Limb (tissue), 2 donors: Measurements from ENCODE around the gene XRCC6.
"Not testable (repeated sequence)": the region's sequence is repeated elsewhere in the genome, so short reads cannot be mapped to it uniquely, and the experiment has no call there.

Source experiments
- DNase-seq, 2 donors: peaks; one replicate each; pipeline ENCODE4 v3.0.0-alpha.2; 2016; ENCODE audit errors: extremely low spot score in 2 of 2

XRCC6 gene

DNA sequence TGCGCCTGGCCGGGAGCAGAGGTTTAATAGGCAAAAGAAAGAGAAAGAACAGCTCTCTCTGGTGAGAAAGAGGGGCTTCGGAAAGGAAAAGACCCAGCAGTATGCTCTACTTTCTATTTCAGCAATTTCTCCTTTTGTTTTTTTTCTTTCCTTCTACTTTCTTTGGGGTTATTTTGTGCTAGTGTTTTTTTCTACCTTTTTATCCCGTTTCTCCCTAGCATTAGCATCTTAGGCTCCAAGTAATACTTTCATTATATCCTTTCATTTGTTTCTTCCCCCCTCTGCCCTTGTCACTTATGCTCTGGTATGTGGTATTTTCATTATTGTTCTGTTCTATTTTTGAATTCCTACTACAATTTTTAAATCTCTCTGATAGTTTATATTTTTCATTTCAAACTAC is 63.1 kb downstream of the XRCC6 start:
- DNase-seq: no peak

GRCh38 chr22:41686890-41687289 is 65.8 kb downstream of the XRCC6 start:
- DNase-seq: not testable (repeated sequence)

- DNase-seq: peak in 1 of 2 donors; percentile 45
These were observed 66.8 kb downstream of the XRCC6 start for GRCh38 chr22:41687901-41688364.

DNA sequence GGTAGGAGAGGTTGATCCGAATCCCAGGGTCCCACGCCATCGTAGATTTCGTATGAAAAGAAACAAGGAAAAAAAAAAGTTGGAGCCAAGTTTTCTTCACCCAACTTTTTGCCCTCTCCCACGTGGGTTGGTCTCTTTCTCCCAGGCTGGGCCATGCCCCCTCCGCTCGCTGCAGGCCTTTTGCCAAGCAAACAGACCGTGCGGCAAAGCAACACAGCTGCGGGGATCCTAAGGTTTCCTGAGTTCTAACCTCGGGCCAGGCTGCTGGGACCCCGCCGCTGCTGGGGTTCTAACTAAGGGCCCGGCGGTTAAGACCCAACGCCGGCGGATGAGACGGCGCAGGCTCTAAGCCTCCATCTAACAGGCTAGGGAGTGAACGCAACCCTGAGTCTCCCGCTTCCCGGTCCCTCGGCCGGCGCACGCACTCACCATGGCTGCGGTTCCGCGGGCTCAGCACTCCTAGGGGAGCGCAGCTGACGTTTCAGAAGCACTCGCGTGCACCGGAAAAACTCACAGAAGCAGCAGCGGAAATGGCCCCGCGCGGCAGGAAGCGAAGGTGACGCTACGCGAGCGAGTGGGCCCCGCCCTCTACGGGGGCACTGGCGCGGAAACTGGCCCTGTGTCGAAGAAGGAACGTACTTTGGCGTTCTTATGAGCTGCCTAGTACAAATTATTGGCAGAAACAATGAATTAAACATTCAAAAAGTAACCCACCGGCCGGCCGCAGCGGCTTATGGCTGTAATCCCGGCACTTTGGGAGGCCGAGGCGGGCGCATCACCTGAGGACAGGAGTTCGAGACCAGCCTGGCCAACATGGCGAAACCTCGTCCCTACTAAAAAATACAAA is 67.5 kb downstream of the XRCC6 start, which contains the start of gene SNU13:
Gene SNU13 (minus strand): TSS at position 503 of the 847 bp plus-strand sequence. CDS start 71 bp downstream, at position 432.
- DNase-seq: peak; percentile 90 to 92

- DNase-seq: no peak
These were observed 69.4 kb downstream of the XRCC6 start for GRCh38 chr22:41690476-41690875.

GRCh38 chr22:41695211-41695610 is 74.1 kb downstream of the XRCC6 start:
- DNase-seq: no peak

DNA sequence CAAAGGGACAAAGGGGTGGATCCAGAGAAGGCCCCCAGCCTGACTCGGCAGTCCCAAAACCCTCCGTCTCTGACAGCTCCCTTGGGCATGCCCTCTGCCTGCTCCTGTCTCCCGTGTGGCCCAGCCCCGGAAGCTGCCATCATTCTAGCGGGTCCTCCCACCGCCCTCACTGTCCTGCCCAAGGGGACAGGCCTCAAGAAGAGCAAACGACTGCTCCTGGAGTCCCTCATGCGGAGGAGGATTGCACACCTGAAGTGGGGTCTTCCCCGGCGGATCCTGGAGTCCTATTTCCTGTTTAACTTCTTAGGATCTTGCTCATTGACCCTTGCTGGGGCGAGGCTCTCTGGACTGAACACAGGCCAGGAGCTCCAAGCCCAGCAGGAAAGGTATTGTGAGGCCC is 75.6 kb downstream of the XRCC6 start:
- no peak for DNase-seq

GRCh38 chr22:41697126-41697775 is 76.2 kb downstream of the XRCC6 start:
- peak; percentile 86 to 97 for DNase-seq

DNA sequence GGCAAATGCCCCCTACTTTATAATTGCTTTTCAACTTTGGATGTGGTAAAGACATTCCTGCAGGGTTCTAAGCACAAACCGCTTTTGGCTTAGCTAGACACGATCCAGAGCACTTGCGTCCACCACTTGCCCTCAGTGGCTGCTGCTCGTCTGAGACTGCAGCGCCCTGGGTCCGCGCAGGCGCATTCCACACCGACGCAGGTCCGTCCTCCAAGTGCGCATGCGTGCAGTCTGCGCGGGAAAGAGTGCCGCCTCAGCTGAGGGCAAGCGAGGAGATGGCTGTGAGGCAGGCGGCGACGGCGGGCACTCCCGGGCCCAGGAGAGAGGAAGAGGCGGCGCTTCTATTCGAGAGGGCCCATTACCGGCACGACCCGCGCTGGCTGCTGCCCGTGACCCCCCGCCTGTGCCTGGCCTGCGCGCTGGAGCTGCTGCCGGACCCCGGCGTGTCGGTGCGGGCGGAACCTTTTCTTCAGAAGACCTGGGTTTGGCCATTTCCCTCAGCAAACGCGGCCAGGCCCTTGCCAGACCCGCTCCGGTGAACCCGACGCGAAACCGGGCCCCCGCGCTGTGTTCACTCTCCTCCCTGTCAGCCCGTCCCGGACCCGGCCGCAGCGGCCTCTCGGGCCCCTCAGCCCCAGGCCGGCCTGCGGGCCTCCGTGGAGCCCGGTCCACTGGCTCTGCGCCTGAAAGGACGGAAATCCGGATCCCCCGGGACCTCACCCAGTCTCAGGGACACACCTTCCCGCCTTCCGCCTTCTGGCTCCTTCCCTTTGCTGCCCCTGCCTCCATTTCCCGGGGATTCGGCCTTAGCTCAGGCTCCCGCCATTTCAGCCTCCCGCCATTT is 78.4 kb downstream of the XRCC6 start, which contains the start of gene MEI1:
Gene MEI1 (plus strand): TSS at position 240 of the 844 bp plus-strand sequence. CDS start 36 bp downstream, at position 276.
- DNase-seq: peak; percentile 84 to 88

DNA sequence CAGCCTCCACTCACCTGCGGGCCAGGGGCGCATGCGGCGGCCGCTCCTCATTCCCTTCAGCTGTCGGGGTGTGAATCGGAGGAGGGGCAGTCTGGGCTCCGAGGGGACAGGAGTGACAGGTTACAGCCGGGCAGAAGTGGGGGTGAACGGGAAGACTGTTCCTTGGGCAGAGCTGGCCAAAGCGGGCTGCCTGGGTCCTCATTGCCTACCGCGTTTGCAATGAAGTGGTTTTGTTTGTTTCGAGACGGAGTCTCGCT is 78.9 kb downstream of the XRCC6 start:
- DNase-seq: no peak

DNA sequence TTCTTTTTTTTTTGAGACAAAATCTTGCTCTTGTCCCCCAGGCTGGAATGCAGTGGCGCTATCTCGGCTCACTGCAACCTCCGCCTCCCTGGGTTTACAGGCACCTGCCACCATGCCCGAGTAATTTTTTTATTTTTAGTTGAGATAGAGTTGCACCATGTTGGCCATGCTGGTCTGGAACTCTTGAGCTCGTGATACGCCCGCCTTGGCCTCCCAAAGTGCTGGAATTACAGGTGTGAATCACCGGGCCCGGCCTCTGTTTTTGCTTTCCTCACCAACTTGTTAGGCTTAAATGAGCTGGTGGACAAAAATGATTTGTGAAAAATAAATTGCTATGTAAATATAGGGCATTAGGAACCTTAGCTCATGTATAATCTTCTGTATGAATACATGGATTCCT is 81.7 kb downstream of the XRCC6 start:
- DNase-seq: no peak

GRCh38 chr22:41709341-41709740 is 88.2 kb downstream of the XRCC6 start:
- DNase-seq: no peak

DNA sequence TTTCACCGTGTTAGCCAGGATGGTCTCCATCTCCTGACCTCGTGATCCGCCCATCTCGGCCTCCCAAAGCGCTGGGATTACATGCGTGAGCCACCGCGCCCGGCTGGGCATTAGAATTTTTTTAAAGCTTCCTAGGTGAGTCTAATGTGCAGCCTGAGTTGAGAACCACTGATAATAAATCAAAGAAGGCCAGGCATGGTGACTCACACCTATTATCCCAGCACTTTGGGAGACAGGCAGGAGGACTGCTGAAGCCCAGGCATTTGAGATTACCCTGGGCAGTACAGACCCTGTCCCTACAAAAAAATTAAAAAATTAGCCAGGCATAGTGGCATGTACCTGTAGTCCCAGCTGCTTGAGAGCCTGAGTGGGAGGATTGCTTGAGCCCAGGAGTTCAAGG is 91.9 kb downstream of the XRCC6 start:
- no peak for DNase-seq
